HG03060 (cell line): ENCODE results near the gene IRF5.
"Not testable (repeated sequence)": the region's sequence is repeated elsewhere in the genome, so short reads cannot be mapped to it uniquely, and the experiment has no call there.

Experiments used
- ATAC-seq: cut with Tn5 transposase; IDR thresholded peaks from one replicate; pipeline ENCODE4 v1.9.1; 2021; ENCODE audit warnings: low read depth, moderate number of reproducible peaks; ENCODE audit not compliant: unreplicated experiment

Gene IRF5

DNA sequence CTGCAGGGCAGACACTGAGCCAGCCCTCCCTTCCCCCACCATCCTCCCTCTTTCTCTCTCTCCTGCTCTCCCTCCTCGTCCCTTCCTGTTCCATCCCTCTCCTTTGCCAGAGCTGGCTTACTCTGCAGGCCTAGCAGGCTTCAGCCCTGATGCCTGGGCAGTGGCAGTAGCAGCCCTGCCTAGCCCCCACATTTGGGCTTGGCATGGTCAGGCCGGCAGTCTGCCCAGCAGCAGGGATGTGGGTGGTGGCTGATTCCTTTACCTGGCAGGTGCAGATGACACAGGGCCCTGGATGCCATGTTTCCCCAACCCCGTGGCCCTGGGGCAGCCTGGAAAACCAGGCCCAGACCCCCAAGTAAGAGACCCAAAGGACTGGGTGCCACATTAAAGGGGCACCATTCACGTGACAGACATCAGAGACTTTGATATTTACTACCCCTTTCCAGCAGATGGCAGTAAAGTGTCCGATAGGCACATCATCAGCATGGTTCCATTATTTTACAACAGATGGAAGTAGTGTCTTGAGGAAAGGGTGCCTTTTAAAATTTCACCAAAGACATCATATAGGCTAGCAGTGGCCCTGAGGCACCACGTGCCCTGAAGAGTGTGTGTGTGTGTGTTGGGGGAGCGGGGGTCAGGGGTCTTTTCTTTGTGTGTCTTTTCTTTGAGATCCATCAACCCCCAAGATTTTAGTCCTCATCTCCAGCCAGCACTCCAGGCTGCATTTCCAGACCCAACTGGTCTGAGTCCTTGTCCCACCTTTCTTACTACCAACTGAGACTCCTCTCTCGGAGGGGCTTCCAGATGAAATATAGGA, 33.1 kb upstream of the IRF5 start:
- no peak for ATAC-seq

DNA sequence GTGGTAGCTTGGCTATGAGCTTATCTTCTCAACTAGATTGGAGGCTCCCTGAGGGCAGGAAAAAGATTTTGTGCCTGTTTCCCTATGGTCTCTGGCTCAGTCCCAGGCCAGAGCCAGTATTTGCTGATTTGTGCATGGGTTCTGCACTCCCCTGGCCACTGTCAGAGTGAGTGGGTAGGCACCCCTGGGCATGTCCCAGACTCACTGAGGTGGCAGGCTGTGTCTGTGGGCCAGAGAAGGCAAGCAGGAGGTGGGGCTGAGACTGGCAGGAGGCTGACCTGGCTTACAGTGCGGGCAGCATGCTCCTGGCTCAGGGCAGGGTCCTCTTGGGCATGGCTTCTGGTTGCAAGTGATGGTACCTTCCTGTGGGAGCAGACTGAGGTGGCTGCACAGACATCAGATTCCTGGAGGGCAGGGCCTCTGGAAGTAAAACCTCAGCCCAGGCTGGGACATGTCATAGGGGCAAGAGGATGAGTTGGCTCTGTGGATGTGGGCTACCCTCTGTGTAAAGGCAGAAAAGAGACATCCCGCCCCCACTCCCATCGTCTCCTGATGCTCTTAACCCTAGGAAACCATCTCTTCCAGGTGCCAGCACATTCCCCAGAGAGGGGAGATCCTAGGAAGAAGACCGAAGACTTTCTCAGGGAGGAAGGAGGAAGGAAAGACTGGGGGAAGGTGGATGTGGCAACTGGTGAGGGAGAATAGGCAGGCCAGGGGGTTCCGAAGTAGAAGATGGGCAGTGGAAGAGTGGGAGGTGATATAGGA, 31.5 kb upstream of the IRF5 start:
- ATAC-seq, result no peak

DNA sequence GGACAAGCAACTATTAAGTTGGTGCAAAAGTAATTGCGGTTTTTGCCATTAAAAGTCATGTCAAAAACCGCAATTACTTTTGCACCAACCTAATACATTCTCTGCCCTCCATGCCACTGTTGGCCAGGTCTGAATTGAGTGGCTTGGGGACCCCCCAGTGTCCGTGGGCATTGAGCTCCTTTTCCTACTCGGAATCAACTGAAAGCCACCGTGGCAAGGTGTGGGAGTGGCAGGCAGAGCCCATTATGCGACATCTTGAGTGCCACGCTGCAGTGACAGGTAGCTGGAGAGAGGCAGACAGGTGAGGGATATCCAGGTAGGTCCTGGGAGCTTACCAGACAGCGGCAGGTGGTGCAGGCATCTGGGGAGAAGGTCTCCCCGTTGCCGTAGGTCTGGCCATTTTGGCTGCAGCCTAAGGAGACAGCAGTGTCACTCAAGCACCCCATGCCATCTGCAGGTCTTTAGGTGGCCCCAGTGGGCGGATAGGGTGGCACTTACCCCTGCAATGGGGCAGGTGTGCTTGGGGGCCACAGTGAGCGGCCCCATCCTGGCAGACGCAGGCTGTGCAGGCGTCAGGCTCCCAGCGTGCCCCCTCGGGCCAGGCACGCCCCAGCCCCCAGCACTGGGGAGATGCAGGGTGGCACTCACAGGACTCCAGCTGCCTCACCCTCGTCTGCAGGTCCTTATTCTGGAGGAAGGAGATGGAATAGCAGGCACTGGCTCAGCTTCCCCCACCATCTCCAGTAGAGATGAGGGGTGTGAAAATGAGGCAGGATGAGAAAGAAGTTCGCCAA, 30.8 kb upstream of the IRF5 start:
- ATAC-seq, result no peak

DNA sequence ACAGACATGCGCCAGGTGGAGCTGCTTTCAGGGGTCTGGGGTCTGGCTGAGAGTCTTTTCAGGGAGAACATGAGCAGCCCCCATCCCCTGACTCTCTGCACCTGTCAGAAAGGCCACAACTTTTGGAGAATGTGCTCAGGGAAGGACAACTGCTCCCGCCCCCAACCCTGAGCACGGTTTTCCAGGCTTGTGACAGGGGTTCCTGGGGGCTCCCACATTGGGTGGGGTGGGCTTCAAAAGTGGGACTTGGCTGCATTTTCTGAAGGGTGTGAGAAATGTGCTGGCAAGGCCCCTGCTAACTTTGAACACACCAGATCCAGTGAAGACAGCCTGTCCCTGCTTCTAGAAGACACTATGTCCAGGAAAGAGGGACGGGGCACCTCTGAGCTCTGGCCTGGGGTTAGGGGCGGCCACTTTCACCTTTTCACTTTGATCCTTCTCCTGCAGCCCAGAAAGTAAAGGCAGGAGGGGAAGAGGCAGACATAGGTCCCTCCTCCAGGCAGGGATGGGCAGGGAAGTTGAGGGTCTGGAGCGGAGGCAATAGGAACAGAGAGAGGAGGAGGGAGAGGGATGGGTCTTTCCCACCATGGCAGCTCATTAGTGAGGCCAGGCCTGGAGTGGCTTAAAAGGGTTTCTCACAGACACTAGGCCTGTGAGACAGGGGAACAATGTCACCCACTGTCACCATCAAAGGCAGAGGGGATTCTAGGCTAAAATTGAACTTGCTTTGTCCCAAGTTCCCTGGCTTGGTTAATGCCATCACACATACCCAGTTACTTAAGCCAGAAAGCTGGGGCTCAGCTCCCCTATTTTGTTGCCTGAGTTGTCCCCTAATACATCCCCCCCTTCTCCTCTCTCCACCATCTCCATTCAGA, 28.7 kb upstream of the IRF5 start:
- ATAC-seq, result no peak

DNA sequence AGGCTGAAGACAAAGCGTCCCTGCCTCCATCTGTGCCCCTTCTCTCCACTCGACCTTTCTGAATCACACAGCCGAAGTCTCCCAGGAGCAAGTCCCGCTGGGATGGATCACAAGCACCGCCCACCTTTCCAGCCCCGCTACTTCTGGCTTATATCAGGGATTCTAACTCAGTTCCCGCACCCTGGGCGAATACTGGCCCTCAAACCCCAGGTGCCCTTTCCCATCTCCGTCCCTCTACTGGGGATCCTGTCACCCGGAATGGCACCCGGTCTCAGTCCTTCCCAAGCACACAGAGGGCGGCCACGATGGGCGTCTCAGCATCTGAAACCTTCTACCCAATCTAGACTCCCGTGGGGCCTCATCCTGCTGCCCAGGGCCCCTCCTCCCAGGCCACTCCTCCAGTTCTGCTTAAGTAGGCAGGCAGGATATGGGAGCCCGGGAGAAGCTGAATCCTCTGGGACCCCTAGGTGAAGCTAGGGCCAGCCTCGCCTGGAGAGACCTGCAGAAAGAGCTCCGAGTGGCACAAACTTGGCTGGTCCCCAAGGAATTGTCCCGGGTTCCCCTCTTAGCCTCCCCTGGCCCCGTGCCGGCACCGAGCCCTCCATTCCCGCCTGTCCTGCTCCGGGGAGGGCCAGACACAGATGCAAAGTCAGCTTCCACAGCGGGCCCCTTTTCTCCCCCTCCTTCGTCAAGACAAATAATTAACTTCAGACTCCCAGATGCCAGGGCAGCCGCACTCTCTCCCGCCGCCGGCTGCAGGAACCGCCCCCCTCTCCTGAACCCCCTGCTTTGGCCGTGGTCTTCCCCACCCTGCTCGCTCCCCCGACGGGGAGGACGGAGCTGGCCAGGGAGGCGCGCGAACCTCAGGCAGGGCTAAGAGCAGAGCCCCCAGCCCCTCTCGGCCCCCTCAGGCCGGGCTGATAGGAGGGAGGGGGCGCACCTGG, 27.8 kb upstream of the IRF5 start:
- no peak for ATAC-seq

DNA sequence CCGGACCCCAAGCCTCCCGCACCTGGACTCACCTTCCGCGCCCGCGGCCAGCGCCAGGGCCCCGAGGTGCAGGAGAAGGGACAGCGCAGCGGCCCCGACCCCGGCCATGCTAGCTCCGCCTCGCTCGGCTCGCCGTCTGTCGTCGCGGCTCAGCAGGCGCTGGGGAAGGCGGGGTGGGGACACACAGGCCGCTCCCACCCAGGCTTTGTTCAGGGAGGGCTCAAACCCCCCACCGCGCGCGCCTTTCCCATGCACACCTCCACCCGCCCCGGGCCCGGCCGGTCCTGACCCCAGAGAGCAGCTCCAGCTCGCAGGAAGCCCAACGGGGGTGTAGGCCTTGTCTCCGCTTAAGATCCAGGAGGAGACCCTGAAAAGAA, 27.2 kb upstream of the IRF5 start, which contains the start of gene KCP:
Gene KCP, minus strand, starts transcription at position 141 of the 377 bp plus-strand sequence. Its CDS starts 33 bp downstream, at position 108.
- no peak for ATAC-seq

DNA sequence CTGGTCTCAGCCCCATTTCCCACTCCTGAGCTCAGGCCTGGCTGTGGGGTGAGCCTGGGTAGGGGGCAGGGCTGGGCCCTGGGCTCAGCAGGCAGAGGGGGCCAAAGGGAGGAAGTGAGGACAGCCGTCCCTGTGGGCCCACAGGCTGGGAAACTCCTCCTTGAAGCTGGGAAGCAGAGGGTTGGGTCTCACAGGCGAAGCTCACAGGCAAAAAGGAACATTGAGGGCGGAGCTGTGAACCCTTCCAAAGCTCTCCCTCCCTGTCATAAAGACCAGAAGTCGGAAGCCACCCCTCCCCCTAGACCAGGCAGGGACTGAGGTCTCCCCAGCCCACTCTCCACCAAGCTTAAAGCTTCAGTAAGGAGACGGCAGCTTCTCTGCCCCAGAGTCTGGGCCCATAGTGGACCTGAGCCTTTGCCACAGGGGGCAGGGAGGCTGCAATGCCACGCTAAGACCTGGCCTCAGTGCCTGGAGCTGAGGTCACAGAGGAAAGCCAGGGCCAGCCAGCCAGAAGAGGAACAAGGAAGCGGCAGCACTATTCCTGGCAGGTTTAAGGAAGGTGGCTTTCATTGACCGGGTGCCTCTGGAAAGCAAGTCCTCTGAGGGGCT, 26.2 kb upstream of the IRF5 start:
- no peak for ATAC-seq

DNA sequence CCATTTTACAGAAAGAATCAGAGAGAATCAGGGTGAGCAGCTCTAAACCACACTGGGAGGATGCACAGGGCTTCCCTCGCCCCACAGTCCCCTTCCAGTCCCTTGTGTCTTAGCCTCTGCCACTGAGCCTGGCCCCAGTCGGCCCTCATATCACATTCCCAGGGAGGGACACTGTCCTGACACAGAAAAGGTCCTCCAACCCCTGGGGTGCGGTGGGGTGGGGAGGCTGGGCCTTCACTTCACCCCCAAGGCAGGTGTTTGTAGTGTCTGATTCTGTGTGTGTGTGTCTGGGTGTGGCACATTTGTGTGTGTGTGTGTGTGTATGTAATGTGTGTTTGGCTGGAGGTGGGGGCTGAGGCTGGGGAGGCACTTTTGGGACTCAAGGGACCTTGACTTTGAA, 25.4 kb upstream of the IRF5 start:
- ATAC-seq, result no peak

DNA sequence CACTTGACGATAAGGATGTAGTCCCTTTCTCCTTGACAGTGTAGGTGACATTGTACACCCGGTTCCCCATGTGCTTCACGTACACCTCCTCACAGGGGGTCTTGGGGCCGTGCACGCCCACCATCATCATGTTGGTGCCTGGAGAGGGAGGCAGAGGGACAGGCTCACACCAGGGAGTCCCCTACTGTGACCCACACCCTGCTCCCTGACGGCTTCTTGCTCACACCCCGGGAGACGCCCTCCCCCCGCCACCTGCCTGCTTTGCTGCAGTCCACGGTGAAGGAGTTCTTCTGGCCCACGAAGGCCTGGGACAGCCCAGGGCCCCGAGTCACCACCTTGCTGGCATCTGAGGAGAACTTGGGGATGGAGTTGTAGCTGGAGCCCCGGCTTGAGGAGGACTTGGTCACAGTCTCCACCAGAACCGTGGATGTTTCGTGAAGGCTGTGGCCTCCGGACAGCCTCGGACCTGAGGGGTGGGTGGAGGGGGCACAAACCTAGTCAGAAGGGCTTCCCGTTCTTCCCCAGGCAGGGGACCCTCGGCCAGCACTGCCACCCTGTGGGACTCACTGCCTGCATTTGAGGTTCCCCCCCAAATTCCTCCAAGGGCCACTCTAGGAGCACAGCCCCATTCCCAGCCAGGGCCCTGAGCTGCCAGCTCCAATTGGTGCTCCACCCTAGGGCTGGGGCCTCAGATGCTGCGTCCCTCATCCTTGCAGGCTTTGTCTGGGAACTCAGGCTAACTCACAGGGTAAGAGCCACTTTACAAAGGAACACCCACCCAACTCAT, 24.8 kb upstream of the IRF5 start:
- ATAC-seq, result not testable (repeated sequence)

DNA sequence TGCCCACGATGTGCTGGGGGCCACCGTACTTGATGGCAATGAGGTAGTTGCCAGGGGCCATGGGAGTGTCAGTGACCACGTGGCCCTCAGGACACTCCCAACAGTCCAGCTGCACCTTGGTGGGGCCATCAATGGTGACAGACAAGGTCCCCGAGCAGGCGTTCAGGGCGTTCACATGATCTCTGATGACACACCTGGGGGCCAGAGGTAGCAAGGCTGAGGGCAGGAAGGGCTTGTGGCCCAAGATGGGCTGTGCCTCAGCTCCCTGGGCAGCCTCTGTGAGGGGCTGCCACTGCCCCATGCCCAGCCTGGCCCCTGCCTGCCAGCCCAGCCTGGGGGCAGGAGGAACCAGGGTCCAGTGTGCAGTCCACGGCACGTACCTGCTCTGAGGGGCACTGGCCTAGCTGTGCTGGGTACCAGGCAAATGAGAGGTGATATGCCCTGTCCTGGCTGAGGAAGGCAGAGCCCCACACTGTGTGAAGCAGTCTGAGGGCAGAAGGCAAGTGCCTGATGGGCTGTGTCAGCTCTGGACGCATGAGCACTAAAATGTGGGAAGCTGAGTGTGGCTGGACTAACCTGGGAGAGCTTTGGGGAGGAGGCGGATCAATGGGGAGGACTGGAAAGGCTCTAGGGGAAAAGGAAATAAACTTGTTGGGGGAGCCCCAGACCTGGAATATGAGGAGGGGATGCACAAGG, 23.7 kb upstream of the IRF5 start:
- no peak for ATAC-seq

DNA sequence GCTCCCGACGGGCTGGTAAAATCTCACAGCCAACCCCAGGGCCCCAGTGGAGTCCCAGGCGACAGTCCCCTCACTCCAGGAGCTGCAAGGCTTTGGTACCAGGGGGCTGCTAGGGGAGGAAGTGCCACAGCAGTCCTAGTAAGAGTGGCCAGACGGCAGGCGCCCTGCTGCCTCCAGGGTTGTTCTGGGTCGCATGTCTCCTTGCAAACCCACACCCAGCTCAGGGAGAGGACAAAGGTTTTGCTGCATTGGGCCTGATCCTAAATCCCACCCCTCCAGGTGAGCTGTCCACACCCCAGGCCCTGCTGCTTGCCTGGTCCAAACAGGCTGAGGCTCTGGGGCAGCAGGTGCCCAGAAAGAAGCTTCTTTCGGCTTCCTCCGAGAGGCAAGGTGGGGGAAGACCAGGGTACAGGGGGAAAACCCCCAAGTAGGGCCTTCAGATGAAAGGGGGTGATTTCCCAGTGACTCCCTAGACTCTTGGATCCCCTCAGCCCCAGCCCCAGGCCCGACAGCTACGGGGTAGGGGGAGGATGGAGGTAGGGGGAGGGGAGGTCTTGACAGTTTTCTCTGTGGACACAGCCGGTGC, 23.1 kb upstream of the IRF5 start:
- ATAC-seq, result no peak

DNA sequence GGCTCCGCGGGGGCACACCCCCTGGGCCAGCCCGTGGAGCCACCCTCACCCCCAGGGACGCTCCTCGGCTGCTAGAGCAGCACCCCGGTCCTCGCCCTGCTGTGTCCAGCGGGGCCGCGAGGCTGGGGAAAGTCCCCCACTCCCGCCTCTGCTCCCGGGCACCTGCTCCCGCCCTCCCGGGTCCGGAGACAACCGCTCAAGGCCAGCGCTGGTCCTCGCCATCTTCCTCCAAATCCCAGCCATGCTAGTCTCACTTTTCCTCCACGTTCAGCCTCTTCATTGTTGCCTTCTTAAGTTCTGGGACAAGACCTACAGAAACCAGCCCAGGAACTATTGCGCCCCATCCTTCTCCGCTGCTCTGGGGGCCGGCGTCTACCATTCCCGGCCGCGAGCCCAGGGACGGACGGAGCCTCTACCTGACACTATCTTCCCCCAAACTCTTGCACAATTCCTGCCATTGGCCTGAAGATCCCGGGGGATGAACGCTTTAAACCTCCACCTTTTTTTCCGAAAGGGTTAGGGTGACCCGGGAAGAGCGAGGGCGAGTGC, 22.4 kb upstream of the IRF5 start:
- no peak for ATAC-seq

DNA sequence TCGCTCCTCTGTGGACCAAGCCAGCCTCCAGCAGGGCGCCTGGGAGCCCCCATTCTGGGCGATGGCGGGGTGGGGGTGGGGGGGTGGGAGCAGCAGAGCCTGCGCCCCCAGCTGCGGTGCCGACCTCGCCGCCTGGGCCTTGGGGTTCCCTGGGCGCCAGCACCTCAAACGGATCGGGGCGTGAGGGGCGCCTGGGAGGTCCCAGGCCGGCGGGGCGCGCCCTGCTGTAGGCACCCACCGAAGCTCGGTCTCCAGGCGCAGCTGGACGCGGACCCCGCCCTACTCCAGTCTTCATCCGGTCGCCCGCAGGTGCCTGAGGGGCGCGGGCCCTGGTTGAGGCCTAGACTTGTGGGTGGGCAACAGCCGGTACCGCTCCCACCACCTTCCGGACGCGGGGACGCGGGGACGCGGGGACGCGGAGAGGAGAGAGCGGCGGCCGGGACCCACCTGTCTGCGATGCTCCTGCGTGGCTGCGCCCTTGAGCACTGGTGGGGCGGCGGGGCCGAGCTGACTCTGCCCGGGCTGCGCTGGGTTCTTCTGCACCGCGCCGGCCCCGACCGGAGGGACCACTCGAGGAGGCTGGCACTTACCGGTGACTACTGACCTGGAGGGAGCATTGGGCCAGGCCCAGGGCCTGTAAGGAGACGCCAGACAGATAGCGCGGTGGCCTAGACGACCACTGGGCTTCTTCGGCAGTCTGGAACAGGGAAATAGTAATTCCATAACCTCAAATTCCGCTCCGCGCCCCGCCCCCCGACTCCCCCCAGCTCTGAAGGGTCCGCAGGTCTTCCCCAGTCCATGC, 21.7 kb upstream of the IRF5 start:
- ATAC-seq, result no peak

DNA sequence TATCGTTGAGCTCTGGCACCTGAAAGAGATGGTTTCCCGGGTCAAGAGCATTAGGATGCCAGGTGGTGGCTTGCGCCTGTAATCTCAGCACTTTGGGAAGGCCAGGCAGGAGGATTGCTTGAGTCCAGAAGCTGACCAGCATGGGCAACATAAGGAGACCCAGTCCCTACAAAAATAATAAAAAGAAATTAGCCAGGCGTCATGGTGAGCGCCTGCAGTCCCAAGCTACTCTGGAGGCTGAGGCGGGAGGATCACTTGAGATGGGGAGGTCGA, 21.1 kb upstream of the IRF5 start:
- ATAC-seq, result no peak

DNA sequence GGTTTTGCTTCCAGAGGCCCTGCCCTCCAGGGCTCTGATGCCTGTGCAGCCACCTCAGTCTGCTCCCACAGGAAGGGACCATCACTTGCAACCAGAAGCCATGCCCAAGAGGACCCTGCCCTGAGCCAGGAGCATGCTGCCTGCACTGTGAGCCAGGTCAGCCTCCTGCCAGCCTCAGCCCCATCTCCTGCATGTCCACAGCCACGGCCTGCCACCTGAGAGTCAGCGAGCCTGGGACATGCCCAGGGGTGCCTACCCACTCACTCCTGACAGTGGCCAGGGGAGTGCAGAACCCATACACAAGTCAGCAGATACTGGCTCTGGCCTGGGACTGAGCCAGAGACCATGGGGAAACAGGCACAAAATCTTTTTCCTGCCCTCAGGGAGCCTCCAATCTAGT, 20.6 kb upstream of the IRF5 start:
- ATAC-seq, result no peak

DNA sequence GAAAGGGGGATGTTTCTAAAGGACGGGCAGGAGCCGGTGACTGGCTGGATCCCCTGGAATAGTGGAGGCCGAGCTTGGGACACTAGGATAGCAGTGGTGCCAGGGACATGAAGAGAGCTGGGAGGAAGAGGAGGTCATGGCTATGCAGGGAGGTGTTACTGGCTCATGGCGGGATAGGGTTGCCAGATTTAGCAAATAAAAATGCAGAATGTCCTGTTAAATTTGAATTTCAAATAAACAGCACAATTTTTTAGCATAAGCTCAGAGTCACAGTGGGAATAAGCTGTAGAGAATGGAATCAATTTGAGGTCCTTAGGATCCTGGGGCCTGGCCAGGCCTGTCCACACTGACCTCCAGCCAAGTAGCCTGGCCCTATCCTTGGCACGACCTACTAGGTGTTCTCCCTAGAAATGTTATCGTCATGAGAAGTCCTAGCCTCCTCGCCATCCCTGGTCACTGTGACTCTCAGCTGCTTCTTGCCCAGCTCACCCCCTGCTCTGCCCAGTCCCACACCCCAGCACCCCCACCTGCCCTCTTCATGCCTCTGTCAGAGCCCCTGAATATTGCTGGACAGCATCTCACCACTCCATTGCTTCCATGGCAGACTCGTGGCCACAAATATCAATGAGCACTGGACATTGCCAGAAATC, 19.6 kb upstream of the IRF5 start:
- no peak for ATAC-seq
